ENCODE data around the gene MAP2.
"Not testable (repeated sequence)": the region's sequence is repeated elsewhere in the genome, so short reads cannot be mapped to it uniquely, and the experiment has no call there.

DNA sequence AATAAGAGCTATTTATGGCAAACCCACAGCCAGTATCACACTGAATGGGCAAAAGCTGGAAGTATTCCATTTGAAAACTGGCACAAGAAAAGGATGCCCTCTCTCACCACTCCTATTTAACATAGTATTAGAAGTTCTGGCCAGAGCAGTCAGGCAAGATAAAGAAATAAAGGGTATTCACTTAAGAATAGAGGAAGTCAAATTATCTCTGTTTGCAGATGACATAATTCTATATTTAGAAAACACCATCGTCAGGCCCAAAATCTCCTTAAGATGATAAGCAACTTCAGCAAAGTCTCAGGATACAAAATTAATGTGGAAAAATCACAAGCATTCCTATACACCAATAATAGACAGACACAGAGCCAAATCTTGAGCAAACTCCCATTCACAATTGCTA, 68.4 kb downstream of the MAP2 start:
- not testable (repeated sequence) for TF ChIP-seq REST (IDR thresholded peaks at IDR 0.05; ENCODE audit: unreplicated experiment); POLR2AphosphoS5 (IDR thresholded peaks at IDR 0.05; ENCODE audit: low read depth); EZH2 (IDR thresholded peaks at IDR 0.05; ENCODE audit: low read depth, unreplicated experiment)
- TF ChIP-seq, protein P1, sequence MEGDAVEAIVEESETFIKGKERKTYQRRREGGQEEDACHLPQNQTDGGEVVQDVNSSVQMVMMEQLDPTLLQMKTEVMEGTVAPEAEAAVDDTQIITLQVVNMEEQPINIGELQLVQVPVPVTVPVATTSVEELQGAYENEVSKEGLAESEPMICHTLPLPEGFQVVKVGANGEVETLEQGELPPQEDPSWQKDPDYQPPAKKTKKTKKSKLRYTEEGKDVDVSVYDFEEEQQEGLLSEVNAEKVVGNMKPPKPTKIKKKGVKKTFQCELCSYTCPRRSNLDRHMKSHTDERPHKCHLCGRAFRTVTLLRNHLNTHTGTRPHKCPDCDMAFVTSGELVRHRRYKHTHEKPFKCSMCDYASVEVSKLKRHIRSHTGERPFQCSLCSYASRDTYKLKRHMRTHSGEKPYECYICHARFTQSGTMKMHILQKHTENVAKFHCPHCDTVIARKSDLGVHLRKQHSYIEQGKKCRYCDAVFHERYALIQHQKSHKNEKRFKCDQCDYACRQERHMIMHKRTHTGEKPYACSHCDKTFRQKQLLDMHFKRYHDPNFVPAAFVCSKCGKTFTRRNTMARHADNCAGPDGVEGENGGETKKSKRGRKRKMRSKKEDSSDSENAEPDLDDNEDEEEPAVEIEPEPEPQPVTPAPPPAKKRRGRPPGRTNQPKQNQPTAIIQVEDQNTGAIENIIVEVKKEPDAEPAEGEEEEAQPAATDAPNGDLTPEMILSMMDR (conservative IDR thresholded peaks at IDR 0.05; ENCODE audit: low read depth in 2 of 2), result not testable (repeated sequence)

Data from GM23338 (cell line).